ENCODE data around the gene GALNT9.
"Not testable (repeated sequence)": the region's sequence is repeated elsewhere in the genome, so short reads cannot be mapped to it uniquely, and the experiment has no call there.

GALNT9 gene

GRCh38 chr12:132311201-132311915 is 18.0 kb downstream of the GALNT9 start:
- no peak for DNase-seq

GRCh38 chr12:132310181-132311040 is 19.0 kb downstream of the GALNT9 start:
- DNase-seq, result no peak

- DNase-seq, result no peak
These were observed 19.7 kb downstream of the GALNT9 start for GRCh38 chr12:132309596-132310086.

- no peak for DNase-seq
These were observed 20.4 kb downstream of the GALNT9 start for GRCh38 chr12:132308853-132309595.

- no peak for DNase-seq
These were observed 21.2 kb downstream of the GALNT9 start for GRCh38 chr12:132307976-132308852.

- DNase-seq, result no peak
These were observed 22.6 kb downstream of the GALNT9 start for GRCh38 chr12:132306885-132307191.

- DNase-seq, result no peak
These were observed 23.2 kb downstream of the GALNT9 start for GRCh38 chr12:132305991-132306884.

- DNase-seq, result no peak
These were observed 23.8 kb downstream of the GALNT9 start for GRCh38 chr12:132305560-132305966.

- not testable (repeated sequence) for DNase-seq
These were observed 24.5 kb downstream of the GALNT9 start for GRCh38 chr12:132304866-132305265.

GRCh38 chr12:132303853-132304373 is 25.5 kb downstream of the GALNT9 start:
- not testable (repeated sequence) for DNase-seq

- DNase-seq, result no peak
These were observed 26.7 kb downstream of the GALNT9 start for GRCh38 chr12:132302466-132303358.

GRCh38 chr12:132300789-132301722 is 28.3 kb downstream of the GALNT9 start:
- no peak for DNase-seq

GRCh38 chr12:132296063-132296462 is 33.3 kb downstream of the GALNT9 start:
- no peak for DNase-seq

GRCh38 chr12:132295561-132295960 is 33.8 kb downstream of the GALNT9 start:
- DNase-seq, result not testable (repeated sequence)

GRCh38 chr12:132295101-132295526 is 34.3 kb downstream of the GALNT9 start:
- no peak for DNase-seq

- DNase-seq, result no peak
These were observed 35.0 kb downstream of the GALNT9 start for GRCh38 chr12:132294121-132295034.

All from inflammatory macrophage treated with lipopolysaccharide for 1 hour (primary cell).